Fibroblast of lung (primary cell): Measurements from ENCODE around the gene TAF3. TPM values are rescaled to one million over a fixed set of nuclear protein-coding genes. Genes with fewer than 3 reads are reported as not detected.

Experiments
- DNase-seq, 2 donors: peaks; one replicate each; pipeline versions ENCODE4 v3.0.0 to v3.0.0-alpha.2; 2010; ENCODE audit warnings: low read depth in 2 of 2
- H2AFZ ChIP-seq: 2 replicates; pipeline ENCODE4 v1.5.1; 2012; ENCODE audit warnings: low read length, control low read depth, inconsistent platforms
- H3K27ac ChIP-seq: 2 replicates; pipeline ENCODE4 v1.5.1; 2011; ENCODE audit warnings: low read length, control low read depth; ENCODE audit not compliant: insufficient read depth
- H3K27me3 ChIP-seq: 2 replicates; pipeline ENCODE4 v1.5.1; 2011; ENCODE audit warnings: mild to moderate bottlenecking, low read length; ENCODE audit not compliant: control insufficient read depth, insufficient read depth
- H3K36me3 ChIP-seq: 2 replicates; pipeline ENCODE4 v1.5.1; 2011; ENCODE audit warnings: low read length; ENCODE audit not compliant: control insufficient read depth, insufficient read depth
- H3K4me1 ChIP-seq: 2 replicates; pipeline ENCODE4 v1.5.1; 2011; ENCODE audit warnings: low read length; ENCODE audit not compliant: control insufficient read depth, insufficient read depth; ENCODE audit errors: extremely low read depth
- H3K4me2 ChIP-seq: 2 replicates; pipeline ENCODE4 v1.5.1; 2011; ENCODE audit warnings: low read length, control low read depth; ENCODE audit not compliant: insufficient read depth; ENCODE audit errors: extremely low read depth
- H3K4me3 ChIP-seq, 4 experiments: fragments of 200-600 bp in 1 of 4; sonication (generic) in 1 of 4; replicated peaks in 1 of 4; 2 replicates each; pipeline ENCODE4 v1.5.1; 2011 to 2016; ENCODE audit warnings: low read length in 4 of 4, low read depth in 3 of 4, mild to moderate bottlenecking in 3 of 4, control low read depth in 2 of 4, inconsistent platforms in 1 of 4, mixed read lengths in 1 of 4; ENCODE audit not compliant: insufficient read depth in 1 of 4; ENCODE audit errors: control extremely low read depth in 1 of 4
- H3K79me2 ChIP-seq: 2 replicates; pipeline ENCODE4 v1.5.1; 2012; ENCODE audit warnings: mild to moderate bottlenecking, low read length, inconsistent platforms; ENCODE audit not compliant: control insufficient read depth, insufficient read depth
- H3K9ac ChIP-seq: 2 replicates; pipeline ENCODE4 v1.5.1; 2011; ENCODE audit warnings: mild to moderate bottlenecking, low read length, control low read depth; ENCODE audit not compliant: insufficient read depth
- H3K9me3 ChIP-seq: 2 replicates; pipeline ENCODE4 v1.5.1; 2012; ENCODE audit warnings: low read depth, low read length; ENCODE audit not compliant: control insufficient read depth, insufficient read depth
- H4K20me1 ChIP-seq: 2 replicates; pipeline ENCODE4 v1.5.1; 2011; ENCODE audit warnings: low read length; ENCODE audit not compliant: control insufficient read depth, insufficient read depth; ENCODE audit errors: extremely low read depth
- EZH2 ChIP-seq: IDR thresholded peaks from 2 replicates; pipeline ENCODE4 v1.5.1; 2012; ENCODE audit warnings: low read length, control low read depth, mild to moderate bottlenecking; ENCODE audit errors: missing control alignments
- polyA plus RNA-seq, 2 donors: library from polyadenylated mRNA; depleted of rRNA in 1 of 2; stranded (reverse) in 1 of 2; unstranded in 1 of 2; fragments of >200 nt; gene quantifications; 2 replicates each; pipeline ENCODE4 v1.2.1, GENCODE V29; 2011 to 2012; ENCODE audit warnings: missing spikeins in 1 of 2
- total RNA-seq: library from RNA; depleted of rRNA; stranded (reverse); fragments of >200 nt; gene quantifications from 2 replicates; pipeline ENCODE4 v1.2.1, GENCODE V29; 2014
- TF ChIP-seq, protein P1 (sequence below), 2 donors: IDR thresholded peaks in 1 of 2; conservative IDR thresholded peaks in 1 of 2; 1 replicate in 1 of 2; 2 replicates in 1 of 2; pipeline ENCODE4 v1.5.1; 2011 to 2012; ENCODE audit warnings: low read length in 2 of 2, control low read depth in 1 of 2, inconsistent platforms in 1 of 2, low read depth in 1 of 2, mild to moderate bottlenecking in 1 of 2

TAF3 gene
- total and polyA plus RNA-seq, 2 donors (not counting 1 experiment from before 2014, with no cell fraction given), result 2.1 to 4.0 TPM

DNA sequence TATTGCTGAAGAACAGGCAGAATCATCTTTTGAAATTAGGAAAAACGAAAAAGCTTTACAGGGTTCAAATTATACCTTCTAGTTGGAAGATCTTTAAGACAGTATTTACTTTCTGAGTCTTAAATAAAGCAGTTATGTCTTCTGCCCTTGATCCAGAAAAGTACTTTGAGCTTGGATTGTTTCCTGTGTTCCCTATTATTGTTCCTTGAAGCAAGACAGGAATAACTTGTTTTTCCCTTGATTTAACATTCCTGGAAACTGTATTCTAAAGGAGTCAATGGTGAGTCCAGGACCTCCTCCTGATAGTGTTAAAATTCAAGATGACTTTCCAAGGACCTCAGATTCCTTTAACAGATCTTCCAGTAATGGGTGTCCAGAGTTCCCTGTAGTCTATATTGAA is 161.9 kb downstream of the TAF3 start:
- no peaks in the 10 kb centered on the region for H3K4me1 ChIP-seq
- H3K27me3 ChIP-seq, result no peaks in the 10 kb centered on the region
- no peak for TF ChIP-seq EZH2
- TF ChIP-seq, protein P1, sequence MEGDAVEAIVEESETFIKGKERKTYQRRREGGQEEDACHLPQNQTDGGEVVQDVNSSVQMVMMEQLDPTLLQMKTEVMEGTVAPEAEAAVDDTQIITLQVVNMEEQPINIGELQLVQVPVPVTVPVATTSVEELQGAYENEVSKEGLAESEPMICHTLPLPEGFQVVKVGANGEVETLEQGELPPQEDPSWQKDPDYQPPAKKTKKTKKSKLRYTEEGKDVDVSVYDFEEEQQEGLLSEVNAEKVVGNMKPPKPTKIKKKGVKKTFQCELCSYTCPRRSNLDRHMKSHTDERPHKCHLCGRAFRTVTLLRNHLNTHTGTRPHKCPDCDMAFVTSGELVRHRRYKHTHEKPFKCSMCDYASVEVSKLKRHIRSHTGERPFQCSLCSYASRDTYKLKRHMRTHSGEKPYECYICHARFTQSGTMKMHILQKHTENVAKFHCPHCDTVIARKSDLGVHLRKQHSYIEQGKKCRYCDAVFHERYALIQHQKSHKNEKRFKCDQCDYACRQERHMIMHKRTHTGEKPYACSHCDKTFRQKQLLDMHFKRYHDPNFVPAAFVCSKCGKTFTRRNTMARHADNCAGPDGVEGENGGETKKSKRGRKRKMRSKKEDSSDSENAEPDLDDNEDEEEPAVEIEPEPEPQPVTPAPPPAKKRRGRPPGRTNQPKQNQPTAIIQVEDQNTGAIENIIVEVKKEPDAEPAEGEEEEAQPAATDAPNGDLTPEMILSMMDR (conservative IDR thresholded peaks at IDR 0.05 in 1 of 2, IDR thresholded peaks at IDR 0.05 in 1 of 2; ENCODE audit: low read depth in 1 of 2, low read length in 2 of 2), result no peak
- no peak overlapping the region for H3K4me2 ChIP-seq
- H4K20me1 ChIP-seq, result no peaks in the 10 kb centered on the region
- H2AFZ ChIP-seq, result no peak overlapping the region
- no peak for DNase-seq
- H3K9me3 ChIP-seq, result no peaks in the 10 kb centered on the region
- H3K9ac ChIP-seq, result no peak overlapping the region
- no peak overlapping the region for H3K27ac ChIP-seq
- H3K4me3 ChIP-seq, result no peak overlapping the region
- H3K79me2 ChIP-seq, result no peaks in the 10 kb centered on the region
- H3K36me3 ChIP-seq, result no peaks in the 10 kb centered on the region

DNA sequence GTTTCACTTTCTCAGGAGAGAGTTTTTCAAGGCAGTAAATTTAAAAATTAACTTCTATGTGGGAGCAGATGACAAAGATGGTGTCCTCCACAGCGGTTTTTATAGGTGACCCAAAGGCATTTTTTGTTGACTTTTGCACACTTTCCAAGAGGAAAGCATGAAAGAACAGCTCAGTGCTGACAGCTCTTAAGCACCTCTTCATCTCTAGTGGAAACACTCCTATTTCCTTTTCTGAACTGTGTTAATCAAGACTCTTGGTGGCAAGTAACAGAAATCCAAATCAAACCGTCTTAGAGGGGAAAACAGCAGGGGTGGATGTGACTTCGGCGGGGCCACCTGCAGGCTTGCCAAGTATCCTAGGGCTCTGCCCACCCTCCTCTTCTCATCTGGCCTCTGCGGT is 164.4 kb downstream of the TAF3 start:
- Histone ChIP-seq H3K27ac (no peak overlapping the region), H3K27me3 (no peaks in the 10 kb centered on the region), H3K36me3 (no peaks in the 10 kb centered on the region), H3K9me3 (no peaks in the 10 kb centered on the region), H3K9ac (no peak overlapping the region), H3K4me1 (no peaks in the 10 kb centered on the region), H3K4me2 (no peak overlapping the region), H3K4me3 (no peak overlapping the region), H2AFZ (no peak overlapping the region), H4K20me1 (no peaks in the 10 kb centered on the region), H3K79me2 (no peaks in the 10 kb centered on the region)
- DNase-seq, result no peak
- TF ChIP-seq, protein P1 (conservative IDR thresholded peaks at IDR 0.05 in 1 of 2, IDR thresholded peaks at IDR 0.05 in 1 of 2; ENCODE audit: low read depth in 1 of 2, low read length in 2 of 2), result no peak
- TF ChIP-seq EZH2, result no peak

DNA sequence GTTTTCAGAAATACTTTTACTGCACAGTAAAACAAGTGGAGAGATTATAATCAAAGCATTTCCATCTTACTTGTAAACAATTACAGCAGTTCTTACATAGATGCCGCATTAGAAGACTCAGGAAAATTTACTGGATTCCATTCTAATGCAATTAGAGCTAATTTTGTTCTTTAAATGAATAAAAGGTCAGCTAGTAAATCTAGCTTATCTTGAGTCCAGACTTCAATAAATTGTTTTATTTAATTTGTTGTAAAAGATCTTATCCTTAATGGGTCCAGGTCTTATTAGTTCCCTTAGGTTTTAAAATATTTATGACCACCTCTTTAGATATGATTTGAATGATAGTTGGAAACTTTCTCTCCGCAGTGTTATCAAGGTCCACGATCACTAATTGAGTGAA is 166.0 kb downstream of the TAF3 start:
- Histone ChIP-seq H3K36me3 (no peaks in the 10 kb centered on the region), H3K27me3 (no peaks in the 10 kb centered on the region), H3K4me2 (no peak overlapping the region), H3K4me1 (no peaks in the 10 kb centered on the region), H3K79me2 (no peaks in the 10 kb centered on the region), H4K20me1 (no peaks in the 10 kb centered on the region), H2AFZ (no peak overlapping the region), H3K4me3 (no peak overlapping the region), H3K9ac (no peak overlapping the region), H3K27ac (no peak overlapping the region), H3K9me3 (no peaks in the 10 kb centered on the region)
- TF ChIP-seq EZH2, result no peak
- TF ChIP-seq, protein P1 (conservative IDR thresholded peaks at IDR 0.05 in 1 of 2, IDR thresholded peaks at IDR 0.05 in 1 of 2; ENCODE audit: low read depth in 1 of 2, low read length in 2 of 2), result no peak
- DNase-seq, result no peak
